HepG2 (cell line): ENCODE results near the gene ZNF213.

Source experiments
- BORCS8-MEF2B ChIP-seq: sonication (generic); formaldehyde crosslinking; IDR thresholded peaks from 2 replicates; pipeline ENCODE4 v1.8.0; 2022; ENCODE audit warnings: mild to moderate bottlenecking, missing genetic modification reagents
- POLR2A ChIP-seq, 2 experiments: IDR thresholded peaks; 2 replicates each; pipeline ENCODE4 v1.6.1; 2011; ENCODE audit warnings: low read depth in 2 of 2, low read length in 2 of 2, mild to moderate bottlenecking in 1 of 2, moderate library complexity in 1 of 2; ENCODE audit not compliant: insufficient read depth in 1 of 2
- TBL1XR1 ChIP-seq: fragments of 150-350 bp; IDR thresholded peaks from 2 replicates; pipeline ENCODE4 v1.6.1; 2014; ENCODE audit warnings: borderline replicate concordance, low read length; ENCODE audit not compliant: partially characterized antibody
- TF ChIP-seq, protein P1 (sequence below): sonication (generic); formaldehyde crosslinking; conservative IDR thresholded peaks from 2 replicates; pipeline ENCODE4 v1.4.0; 2020; ENCODE audit warnings: missing genetic modification reagents

DNA sequence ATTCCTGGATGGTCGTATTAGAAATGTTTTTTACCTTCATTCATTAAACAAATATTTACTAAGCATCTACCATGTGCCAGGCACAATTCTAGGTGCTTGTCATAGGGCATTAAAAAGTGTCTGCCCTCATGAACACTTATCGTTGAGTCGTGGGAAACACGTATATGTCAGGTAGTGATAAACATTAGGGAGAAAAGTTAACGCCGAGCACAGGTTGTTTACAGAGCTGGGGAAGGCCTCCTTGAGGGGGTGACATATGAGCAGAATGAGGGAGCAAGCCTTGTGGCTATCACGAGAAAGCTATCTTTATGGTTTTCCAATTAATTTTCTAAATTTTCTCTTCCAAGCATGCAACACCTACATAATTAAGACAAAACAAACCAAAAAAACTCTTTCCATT is 985 bp upstream of the ZNF213 start:
- TF ChIP-seq, protein P1, sequence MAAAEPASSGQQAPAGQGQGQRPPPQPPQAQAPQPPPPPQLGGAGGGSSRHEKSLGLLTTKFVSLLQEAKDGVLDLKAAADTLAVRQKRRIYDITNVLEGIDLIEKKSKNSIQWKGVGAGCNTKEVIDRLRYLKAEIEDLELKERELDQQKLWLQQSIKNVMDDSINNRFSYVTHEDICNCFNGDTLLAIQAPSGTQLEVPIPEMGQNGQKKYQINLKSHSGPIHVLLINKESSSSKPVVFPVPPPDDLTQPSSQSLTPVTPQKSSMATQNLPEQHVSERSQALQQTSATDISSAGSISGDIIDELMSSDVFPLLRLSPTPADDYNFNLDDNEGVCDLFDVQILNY (CRISPR knock-in tag), result no peak
- TF ChIP-seq BORCS8-MEF2B (CRISPR knock-in tag), result no peak
- no peak for TF ChIP-seq POLR2A (IDR thresholded peaks at IDR 0.05; ENCODE audit: insufficient read depth in 1 of 2, low read depth in 2 of 2, low read length in 2 of 2)
- no peak for TF ChIP-seq TBL1XR1
